Activated naive CD8-positive, alpha-beta T cell treated with anti-CD3 and anti-CD28 coated beads, Interleukin-2, amount 10 ng/mL, durations not matched to agents 7 days and 5 days (primary cell): ENCODE measurements around the gene ACAP3. TPM values are rescaled to one million over a fixed set of nuclear protein-coding genes. Genes with fewer than 3 reads are reported as not detected.

Experiments used
- ATAC-seq: fragments of 150-1000 bp; cut with Tn5 transposase; one replicate; pipeline ENCODE4 v1.10.0; 2021; ENCODE audit warnings: low read depth, moderate library complexity
- POLR2A ChIA-PET: fragments of 350-600 bp; sonication (Branson Sonifier 250); formaldehyde crosslinking; loops from one replicate; lab custom pipeline; 2021; ENCODE audit warnings: antibody characterized with exemption; lab: Charles Lee
- DNase-seq: peaks from one replicate; pipeline ENCODE4 v3.0.0; 2021
- H3K27ac Mint-ChIP-seq: one replicate; pipeline ENCODE4 v1.8.0; 2022; ENCODE audit warnings: mild to moderate bottlenecking, mixed read lengths
- H3K27me3 Mint-ChIP-seq: one replicate; pipeline ENCODE4 v1.8.0; 2022; ENCODE audit warnings: mild to moderate bottlenecking, moderate library complexity, mixed read lengths
- H3K36me3 Mint-ChIP-seq: one replicate; pipeline ENCODE4 v1.8.0; 2021; ENCODE audit warnings: mild to moderate bottlenecking, mixed read lengths
- H3K4me1 Mint-ChIP-seq: one replicate; pipeline ENCODE4 v1.8.0; 2021; ENCODE audit warnings: mixed read lengths
- H3K4me3 Mint-ChIP-seq: one replicate; pipeline ENCODE4 v1.8.0; 2022; ENCODE audit warnings: mild to moderate bottlenecking, moderate library complexity, mixed read lengths
- H3K9me3 Mint-ChIP-seq: one replicate; pipeline ENCODE4 v1.8.0; 2021; ENCODE audit warnings: mixed read lengths
- total RNA-seq, 2 experiments: library from RNA; stranded (reverse); gene quantifications; one replicate each; pipeline ENCODE4 v1.2.3, GENCODE V29; 2021

ACAP3 gene
- total RNA-seq, 2 experiments from 2014 or later = 80.2 to 86.3 TPM

- H3K9me3 Mint-ChIP-seq = no peaks in the 10 kb centered on the region
- no peak for ATAC-seq
- no peak overlapping the region for H3K4me3 Mint-ChIP-seq
- H3K36me3 Mint-ChIP-seq = peaks cover 6% of the 10 kb centered on the region
- POLR2A ChIA-PET = interaction anchor here (1.1 to 1.4 kb wide), 2 partner anchors 9 kb away, joined by 3 to 4 read pairs; no protein-coding TSS in a partner anchor
- DNase-seq = no peak
- peaks cover 4% of the 10 kb centered on the region for H3K4me1 Mint-ChIP-seq
- no peak overlapping the region for H3K27ac Mint-ChIP-seq
- no peaks in the 10 kb centered on the region for H3K27me3 Mint-ChIP-seq
Observed at GRCh38 chr1:1311107-1312104, 3.7 kb upstream of the ACAP3 start.

DNA sequence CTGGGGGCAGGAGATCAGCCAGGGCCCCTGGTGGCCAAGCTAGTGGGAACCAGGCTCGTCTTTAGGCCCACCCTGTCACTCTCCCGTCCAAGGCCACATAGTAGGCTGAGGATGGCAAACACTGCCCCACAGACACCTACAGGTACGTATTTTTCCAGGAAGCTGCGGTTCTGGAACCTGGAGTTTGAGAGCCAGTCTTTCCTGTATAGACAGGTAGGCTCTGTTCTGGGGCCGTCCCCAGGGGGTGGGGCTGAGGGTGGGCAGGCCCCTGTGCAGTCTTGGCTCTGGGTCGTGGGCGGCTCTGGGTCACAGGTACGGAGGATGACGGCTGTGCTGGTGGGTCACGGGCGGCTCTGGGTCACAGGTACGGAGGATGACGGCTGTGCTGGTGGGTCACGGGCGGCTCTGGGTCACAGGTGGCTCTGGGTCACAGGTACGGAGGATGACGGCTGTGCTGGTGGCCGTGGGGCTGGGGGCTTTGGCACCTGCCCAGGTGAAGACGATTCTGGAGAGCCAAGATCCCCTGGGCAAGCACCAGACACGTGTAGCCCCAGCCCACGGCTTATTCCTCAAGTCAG, 2.8 kb upstream of the ACAP3 start:
- Mint-ChIP-seq H3K36me3 (peaks cover 6% of the 10 kb centered on the region), H3K27me3 (no peaks in the 10 kb centered on the region), H3K4me3 (no peak overlapping the region), H3K9me3 (no peaks in the 10 kb centered on the region), H3K4me1 (peaks cover 11% of the 10 kb centered on the region), H3K27ac (no peak overlapping the region)
- POLR2A ChIA-PET = interaction anchor here (1.4 kb wide), 1 partner anchor 10 kb away, joined by 4 read pairs; no protein-coding TSS in a partner anchor
- no peak for ATAC-seq
- DNase-seq = no peak

DNA sequence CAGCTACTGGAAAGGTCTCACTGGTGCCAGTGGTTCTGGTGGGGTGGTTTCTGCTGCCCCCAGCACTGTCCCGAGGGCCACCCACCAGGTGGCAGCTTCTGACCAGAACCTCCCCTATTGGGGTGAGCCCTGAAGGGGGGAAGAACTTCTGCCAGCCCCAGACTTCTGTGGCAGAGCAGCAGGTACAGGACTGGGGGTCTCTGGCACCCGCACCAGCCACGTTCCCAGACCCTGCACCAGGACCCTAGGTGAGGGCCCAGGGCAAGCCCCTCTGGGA, 2.3 kb upstream of the ACAP3 start:
- H3K27me3 Mint-ChIP-seq = no peaks in the 10 kb centered on the region
- no peak for DNase-seq
- peak overlapping the region; percentile 80 for H3K4me3 Mint-ChIP-seq
- peaks cover 13% of the 10 kb centered on the region for H3K4me1 Mint-ChIP-seq
- no peaks in the 10 kb centered on the region for H3K9me3 Mint-ChIP-seq
- ATAC-seq = no peak
- no peak overlapping the region for H3K27ac Mint-ChIP-seq
- H3K36me3 Mint-ChIP-seq = peaks cover 6% of the 10 kb centered on the region
- POLR2A ChIA-PET = interaction anchor here (1.4 kb wide), 1 partner anchor 10 kb away, joined by 4 read pairs; no protein-coding TSS in a partner anchor

DNA sequence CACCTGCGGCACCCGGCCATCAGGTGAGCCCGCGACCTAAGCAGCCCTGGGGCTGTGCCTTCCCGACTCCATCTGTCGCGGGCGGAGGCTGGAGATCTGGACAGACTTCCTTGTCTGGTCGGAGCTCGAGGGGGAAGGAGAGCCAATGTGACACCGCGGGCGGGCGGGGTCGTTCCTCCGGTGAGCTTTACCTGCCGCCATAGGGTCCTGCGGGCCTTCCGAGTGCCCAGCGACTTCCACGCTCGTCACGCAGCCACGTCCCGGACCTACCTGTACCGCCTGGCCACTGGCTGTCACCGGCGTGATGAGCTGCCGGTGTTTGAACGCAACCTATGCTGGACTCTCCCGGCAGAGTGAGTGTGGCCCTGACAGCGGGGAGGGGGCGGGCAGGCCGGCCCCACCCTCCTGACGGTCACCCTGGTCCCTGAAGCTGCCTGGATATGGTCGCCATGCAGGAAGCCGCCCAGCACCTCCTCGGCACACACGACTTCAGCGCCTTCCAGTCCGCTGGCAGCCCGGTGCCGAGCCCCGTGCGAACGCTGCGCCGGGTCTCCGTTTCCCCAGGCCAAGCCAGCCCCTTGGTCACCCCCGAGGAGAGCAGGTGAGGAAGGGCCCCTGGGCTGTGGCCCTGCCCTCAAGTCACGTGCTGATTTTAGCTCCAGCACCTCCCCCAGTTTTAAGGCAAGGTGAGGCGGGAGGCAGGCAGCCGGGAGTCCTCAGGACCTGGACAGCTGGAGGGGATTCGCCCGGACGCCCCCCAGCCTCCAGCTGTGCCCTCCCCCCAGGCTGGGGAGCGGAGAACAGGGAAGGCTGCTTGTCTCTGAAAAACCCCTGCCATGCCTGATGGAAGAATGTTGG, 1.8 kb upstream of the ACAP3 start:
- Mint-ChIP-seq H3K27ac (peak overlapping the region; percentile 65), H3K4me1 (peaks cover 14% of the 10 kb centered on the region), H3K36me3 (peaks cover 3% of the 10 kb centered on the region), H3K27me3 (no peaks in the 10 kb centered on the region), H3K4me3 (peak overlapping the region; percentile 80), H3K9me3 (no peaks in the 10 kb centered on the region)
- no peak for ATAC-seq
- POLR2A ChIA-PET = interaction anchor here (1.4 kb wide), 1 partner anchor 11 kb away, joined by 4 read pairs; no protein-coding TSS in a partner anchor
- no peak for DNase-seq

DNA sequence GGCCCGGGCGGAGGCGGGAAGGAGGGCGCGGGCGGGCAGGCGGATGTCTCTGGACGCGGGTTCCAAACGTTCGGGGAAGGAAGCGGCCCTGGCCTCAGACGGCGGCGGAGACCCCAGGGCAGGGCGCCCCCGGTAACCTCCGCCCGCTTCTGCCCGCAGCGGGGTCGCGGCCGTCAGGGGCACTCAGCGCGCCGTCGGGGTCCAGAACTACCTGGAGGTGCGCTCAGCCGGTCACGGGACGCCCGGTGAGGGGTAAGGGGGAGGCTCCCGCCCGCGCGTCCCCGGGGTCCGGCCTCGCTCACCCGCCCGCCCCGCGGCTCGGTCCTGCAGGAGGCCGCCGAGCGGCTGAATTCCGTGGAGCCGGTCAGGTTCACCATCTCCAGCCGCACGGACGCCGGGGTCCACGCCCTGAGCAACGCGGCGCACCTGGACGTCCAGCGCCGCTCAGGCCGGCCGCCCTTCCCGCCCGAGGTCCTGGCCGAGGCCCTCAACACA, 1.1 kb upstream of the ACAP3 start:
- Mint-ChIP-seq H3K27me3 (no peaks in the 10 kb centered on the region), H3K27ac (peak overlapping the region; percentile 82), H3K4me3 (peak overlapping the region; percentile 85), H3K9me3 (no peaks in the 10 kb centered on the region), H3K4me1 (peaks cover 14% of the 10 kb centered on the region), H3K36me3 (peaks cover 2% of the 10 kb centered on the region)
- POLR2A ChIA-PET = no interaction called here
- no peak for ATAC-seq
- no peak for DNase-seq

GRCh38 chr1:1307261-1307922, 338 bp downstream of the ACAP3 start:
- H3K36me3 Mint-ChIP-seq = no peaks in the 10 kb centered on the region
- POLR2A ChIA-PET = interaction anchor here (0.9 to 1.0 kb wide), 2 partner anchors 33 to 68 kb away, joined by 3 to 4 read pairs; partner anchors contain the start of genes AURKAIP1 and UBE2J2
- peak overlapping the region; percentile 97 for H3K27ac Mint-ChIP-seq
- H3K27me3 Mint-ChIP-seq = no peaks in the 10 kb centered on the region
- no peaks in the 10 kb centered on the region for H3K9me3 Mint-ChIP-seq
- DNase-seq = no peak
- H3K4me1 Mint-ChIP-seq = peaks cover 14% of the 10 kb centered on the region
- H3K4me3 Mint-ChIP-seq = peak overlapping the region; percentile 94
- peak; percentile 0 for ATAC-seq

- no peaks in the 10 kb centered on the region for H3K9me3 Mint-ChIP-seq
- peak overlapping the region; percentile 94 for H3K4me3 Mint-ChIP-seq
- no peaks in the 10 kb centered on the region for H3K36me3 Mint-ChIP-seq
- POLR2A ChIA-PET = interaction anchor here (0.9 to 1.0 kb wide), 2 partner anchors 33 to 69 kb away, joined by 3 to 4 read pairs; partner anchors contain the start of genes AURKAIP1 and UBE2J2
- H3K27ac Mint-ChIP-seq = peak overlapping the region; percentile 97
- ATAC-seq (no peak), DNase-seq (no peak)
- H3K4me1 Mint-ChIP-seq = peaks cover 14% of the 10 kb centered on the region
- H3K27me3 Mint-ChIP-seq = no peaks in the 10 kb centered on the region
Observed at GRCh38 chr1:1306661-1307260, 969 bp downstream of the ACAP3 start.

- no peaks in the 10 kb centered on the region for H3K36me3 Mint-ChIP-seq
- peak overlapping the region; percentile 94 for H3K4me3 Mint-ChIP-seq
- H3K9me3 Mint-ChIP-seq = no peaks in the 10 kb centered on the region
- H3K27ac Mint-ChIP-seq = peak overlapping the region; percentile 97
- ATAC-seq (no peak), DNase-seq (no peak)
- H3K4me1 Mint-ChIP-seq = peaks cover 14% of the 10 kb centered on the region
- H3K27me3 Mint-ChIP-seq = no peaks in the 10 kb centered on the region
- POLR2A ChIA-PET = interaction anchor here (0.6 to 1.3 kb wide), 5 partner anchors 42 to 1701 kb away, joined by 3 to 8 read pairs (median 3); partner anchors contain the start of genes AURKAIP1 and DVL1
Observed at GRCh38 chr1:1306070-1306660, 1.6 kb downstream of the ACAP3 start.

GRCh38 chr1:1305300-1306069, 2.2 kb downstream of the ACAP3 start:
- Mint-ChIP-seq H3K9me3 (no peaks in the 10 kb centered on the region), H3K27ac (peak overlapping the region; percentile 97), H3K4me3 (peak overlapping the region; percentile 94), H3K36me3 (no peaks in the 10 kb centered on the region), H3K4me1 (peaks cover 14% of the 10 kb centered on the region), H3K27me3 (no peaks in the 10 kb centered on the region)
- POLR2A ChIA-PET = interaction anchor here (0.6 to 1.3 kb wide), 11 partner anchors 31 to 1702 kb away, joined by 3 to 8 read pairs (median 3); partner anchors contain the start of gene DVL1
- ATAC-seq (peak; percentile 65), DNase-seq (peak; percentile 84)

DNA sequence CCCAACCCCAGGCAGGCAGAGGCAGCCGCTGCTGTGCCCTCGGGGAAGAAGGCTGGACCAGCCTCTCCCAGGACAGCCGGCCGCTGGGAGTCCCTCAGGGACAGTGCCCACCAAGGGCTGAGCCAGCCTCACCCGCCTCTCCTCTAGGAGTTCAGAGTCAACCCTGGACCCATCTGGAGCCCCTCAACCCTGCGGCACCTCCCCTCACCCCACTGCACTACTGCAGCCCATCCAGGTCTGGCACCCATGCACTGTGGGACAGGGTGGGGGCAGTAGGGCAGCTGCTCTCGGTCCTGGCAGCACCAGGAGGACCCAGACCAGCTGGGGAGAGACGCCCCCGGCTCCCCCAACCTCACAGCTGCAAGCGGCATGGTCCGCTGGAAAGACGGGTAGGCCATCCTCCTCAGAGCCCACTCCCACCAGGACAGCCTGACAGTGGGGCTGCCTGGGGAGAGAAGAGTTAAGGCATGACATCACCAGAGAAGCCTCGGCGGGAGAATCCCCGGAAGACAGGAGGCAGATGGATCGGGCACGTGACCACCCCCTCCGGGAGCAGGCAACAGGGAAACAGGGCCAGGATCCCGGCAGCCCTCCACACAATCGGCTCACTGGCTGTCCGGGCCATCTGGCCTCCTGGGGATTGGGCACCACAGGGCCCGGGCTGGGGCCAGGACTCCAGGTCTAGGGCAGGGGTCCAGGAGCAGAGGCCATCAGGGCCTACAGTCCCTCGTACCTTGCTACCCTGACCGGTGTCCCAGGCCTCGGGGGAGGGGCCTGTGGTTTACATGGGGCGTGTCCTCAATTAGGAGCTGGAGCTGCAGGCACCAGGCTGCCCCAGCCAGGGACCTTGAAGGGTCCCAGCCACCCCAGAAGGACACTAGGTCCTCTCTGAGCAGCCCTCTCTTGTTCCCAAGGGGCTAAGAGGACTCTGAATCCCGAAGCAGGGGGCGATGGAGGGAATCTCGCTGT, 3.1 kb downstream of the ACAP3 start:
- Mint-ChIP-seq H3K36me3 (no peaks in the 10 kb centered on the region), H3K27me3 (no peaks in the 10 kb centered on the region), H3K4me3 (peak overlapping the region; percentile 94), H3K9me3 (no peaks in the 10 kb centered on the region), H3K4me1 (peaks cover 14% of the 10 kb centered on the region), H3K27ac (peak overlapping the region; percentile 97)
- POLR2A ChIA-PET = interaction anchor here (0.8 to 1.3 kb wide), 8 partner anchors 30 to 188 kb away, joined by 3 to 8 read pairs (median 4); partner anchors contain the start of gene DVL1
- DNase-seq (no peak), ATAC-seq (no peak)
